SK-N-SH (cell line): ENCODE results near the gene AGXT. TPM values are rescaled to one million over a fixed set of nuclear protein-coding genes. Genes with fewer than 3 reads are reported as not detected.

Experiments
- CTCF ChIA-PET: fragments of 300-600, 350-600 bp; formaldehyde crosslinking; extraction: SDS; loops from one replicate; lab custom pipeline; 2021; lab: Yijun Ruan, JAX
- POLR2A ChIA-PET: fragments of 350-600 bp; sonication (Branson Sonifier 250); formaldehyde crosslinking; extraction: SDS; loops from one replicate; lab custom pipeline; 2020; ENCODE audit warnings: antibody characterized with exemption, inconsistent platforms; lab: Yijun Ruan, JAX
- DNase-seq: peaks from one replicate; pipeline ENCODE4 v3.0.0; 2012
- H2AFZ ChIP-seq: fragments of 200-600 bp; sonication (generic); 2 replicates; pipeline ENCODE4 v1.8.1; 2016; ENCODE audit warnings: antibody characterized with exemption, mild to moderate bottlenecking, low read depth
- H3F3A ChIP-seq: fragments of 200-600 bp; sonication (generic); replicated peaks from 2 replicates; pipeline ENCODE3; 2016; ENCODE audit warnings: antibody characterized with exemption, mild to moderate bottlenecking; ENCODE audit not compliant: insufficient read depth
- H3K27ac ChIP-seq, 2 experiments: fragments of 200-500 bp in 1 of 2; fragments of 200-600 bp in 1 of 2; sonication (Bioruptor generic) in 1 of 2; sonication (generic), shearing (Covaris generic) in 1 of 2; 2 replicates each; pipeline versions ENCODE4 v1.5.1 to v1.6.1; 2014 to 2016; ENCODE audit warnings: low read depth in 2 of 2, inconsistent platforms in 1 of 2, low read length in 1 of 2, mild to moderate bottlenecking in 1 of 2, mixed read lengths in 1 of 2
- H3K27me3 ChIP-seq: fragments of 200-600 bp; sonication (generic), shearing (Covaris generic); 2 replicates; pipeline ENCODE4 v1.6.1; 2016; ENCODE audit warnings: mixed run types; ENCODE audit not compliant: insufficient read depth
- H3K36me3 ChIP-seq, 2 experiments: fragments of 200-500 bp in 1 of 2; fragments of 200-600 bp in 1 of 2; sonication (Bioruptor generic) in 1 of 2; sonication (generic) in 1 of 2; replicated peaks in 1 of 2; 2 replicates each; pipeline versions ENCODE3 to v1.5.1; 2014 to 2016; ENCODE audit warnings: low read length in 1 of 2, mild to moderate bottlenecking in 1 of 2; ENCODE audit not compliant: insufficient read depth in 2 of 2, control insufficient read depth in 1 of 2
- H3K4me1 ChIP-seq, 2 experiments: fragments of 200-500 bp in 1 of 2; fragments of 200-600 bp in 1 of 2; sonication (Bioruptor generic) in 1 of 2; sonication (generic), shearing (Covaris generic) in 1 of 2; 2 replicates each; pipeline versions ENCODE4 v1.5.1 to v1.6.1; 2014 to 2016; ENCODE audit warnings: low read depth in 1 of 2, low read length in 1 of 2, mixed run types in 1 of 2; ENCODE audit not compliant: insufficient read depth in 2 of 2, control insufficient read depth in 1 of 2
- H3K4me2 ChIP-seq: fragments of 200-600 bp; sonication (generic), shearing (Covaris generic); 2 replicates; pipeline ENCODE4 v1.6.1; 2017; ENCODE audit warnings: mixed run types
- H3K4me3 ChIP-seq, 2 experiments: fragments of 200-500 bp in 1 of 2; fragments of 200-600 bp in 1 of 2; sonication (Bioruptor generic) in 1 of 2; sonication (generic), shearing (Covaris generic) in 1 of 2; 2 replicates each; pipeline versions ENCODE4 v1.5.1 to v1.8.1; 2014 to 2016; ENCODE audit warnings: low read depth in 2 of 2, inconsistent platforms in 1 of 2, low read length in 1 of 2, mild to moderate bottlenecking in 1 of 2, mixed read lengths in 1 of 2, moderate library complexity in 1 of 2
- H3K79me2 ChIP-seq: fragments of 200-600 bp; sonication (generic); 2 replicates; pipeline ENCODE4 v1.8.1; 2017; ENCODE audit warnings: mild to moderate bottlenecking; ENCODE audit not compliant: insufficient read depth
- H3K9ac ChIP-seq: fragments of 200-600 bp; sonication (generic); 2 replicates; pipeline ENCODE4 v1.6.1; 2017; ENCODE audit warnings: mixed run types
- H3K9me2 ChIP-seq: fragments of 200-600 bp; sonication (generic); 2 replicates; pipeline ENCODE4 v1.6.1; 2017; ENCODE audit warnings: mixed run types
- H3K9me3 ChIP-seq: fragments of 200-600 bp; sonication (generic); 2 replicates; pipeline ENCODE4 v1.6.1; 2017; ENCODE audit warnings: mixed run types, mild to moderate bottlenecking, moderate library complexity
- H4K20me1 ChIP-seq: fragments of 200-600 bp; sonication (generic); 2 replicates; pipeline ENCODE4 v1.6.1; 2017; ENCODE audit warnings: mild to moderate bottlenecking, mixed run types; ENCODE audit not compliant: insufficient read depth
- CTCF ChIP-seq: fragments of 200-600 bp; sonication (generic); IDR thresholded peaks from 2 replicates; pipeline ENCODE4 v1.6.1; 2017; ENCODE audit warnings: antibody characterized with exemption, mild to moderate bottlenecking, moderate library complexity
- EP300 ChIP-seq, 2 experiments: IDR thresholded peaks; 2 replicates each; pipeline versions ENCODE4 v1.4.0 to v1.6.1; 2012; ENCODE audit warnings: borderline replicate concordance in 1 of 2, low read depth in 1 of 2, low read length in 1 of 2
- IRF3 ChIP-seq: fragments of 150-350 bp; IDR thresholded peaks from 2 replicates; pipeline ENCODE4 v1.6.1; 2016; ENCODE audit warnings: mild to moderate bottlenecking, low read depth, low read length
- JUND ChIP-seq: IDR thresholded peaks from 2 replicates; pipeline ENCODE4 v1.4.0; 2012
- MEF2A ChIP-seq: IDR thresholded peaks from 2 replicates; pipeline ENCODE4 v1.4.0; 2012; ENCODE audit warnings: low read depth, borderline replicate concordance
- MXI1 ChIP-seq: IDR thresholded peaks from 2 replicates; pipeline ENCODE4 v1.6.1; 2012; ENCODE audit warnings: mild to moderate bottlenecking, low read depth, low read length, improper control_type of control experiment
- RAD21 ChIP-seq: IDR thresholded peaks from 2 replicates; pipeline ENCODE4 v1.6.1; 2012; ENCODE audit warnings: mild to moderate bottlenecking, low read length
- RCOR1 ChIP-seq: fragments of 150-350 bp; IDR thresholded peaks from 2 replicates; pipeline ENCODE4 v1.6.1; 2017; ENCODE audit warnings: antibody characterized with exemption, low read length
- RXRA ChIP-seq: IDR thresholded peaks from 2 replicates; pipeline ENCODE4 v1.4.0; 2012; ENCODE audit warnings: low read depth, mild to moderate bottlenecking, borderline replicate concordance
- SMC3 ChIP-seq: IDR thresholded peaks from 2 replicates; pipeline ENCODE4 v1.6.1; 2012; ENCODE audit warnings: low read depth, low read length, improper control_type of control experiment
- USF2 ChIP-seq: fragments of 150-350 bp; IDR thresholded peaks from 2 replicates; pipeline ENCODE4 v1.6.1; 2017; ENCODE audit warnings: antibody characterized with exemption, low read length, low read depth, borderline replicate concordance
- ZBTB33 ChIP-seq: IDR thresholded peaks from 2 replicates; pipeline ENCODE4 v1.4.0; 2012; ENCODE audit warnings: low read depth, borderline replicate concordance
- WGBS: methylation state at CpG from one replicate; pipeline ENCODE4 v1.1.6; 2017; ENCODE audit warnings: low lambda C conversion rate; 5-methylcytosine and 5-hydroxymethylcytosine counted together
- polyA plus RNA-seq, 3 experiments: library from polyadenylated mRNA; depleted of rRNA; stranded (reverse); fragments of >200 nt; gene quantifications; 2 replicates each; pipeline ENCODE4 v1.2.3, GENCODE V29; 2012

AGXT gene
- polyA plus RNA-seq, 1 of the 3 experiments (the other 2 are of a cell fraction) = not detected

- TF ChIP-seq JUND (no peak), IRF3 (no peak), MEF2A (no peak), CTCF (no peak), RCOR1 (no peak), EP300 (IDR thresholded peaks at IDR 0.05; ENCODE audit: borderline replicate concordance in 1 of 2, low read depth in 1 of 2, low read length in 1 of 2) (no peak)
- TF ChIP-seq, all 33 proteins: peak for 0
These were observed 17.9 kb upstream of the AGXT start (continued) for GRCh38 chr2:240850756-240851077.

- POLR2A ChIA-PET = interaction anchor here (0.9 kb wide), 1 partner anchor 250 kb away, joined by 4 read pairs; the partner anchor contains the start of gene MTERF4
- no peaks in the 10 kb centered on the region for H3K4me1 ChIP-seq
- H3K79me2 ChIP-seq = no peaks in the 10 kb centered on the region
- CTCF ChIA-PET = interaction anchor here (0.6 to 6.4 kb wide), 79 partner anchors 11 to 808 kb away, joined by 3 to 71 read pairs (median 4); partner anchors contain the start of genes CROCC2, DUSP28, KIF1A and MAB21L4
- TF ChIP-seq RAD21 (peak; percentile 96), RXRA (no peak), ZBTB33 (no peak), CTCF (peak; percentile 83), MXI1 (peak; percentile 66; the same call in 1 of the 2 replicates), USF2 (no peak), SMC3 (peak; percentile 77)
- TF ChIP-seq, all 33 proteins: peak for 4
- Histone ChIP-seq H3F3A (no peaks in the 10 kb centered on the region), H3K4me3 (no peak overlapping the region; a peak in 1 of 4 replicates), H3K36me3 (no peaks in the 10 kb centered on the region), H2AFZ (no peak overlapping the region), H3K27me3 (no peaks in the 10 kb centered on the region), H4K20me1 (no peaks in the 10 kb centered on the region), H3K4me2 (no peak overlapping the region), H3K27ac (no peak overlapping the region), H3K9me2 (no peaks in the 10 kb centered on the region), H3K9me3 (no peaks in the 10 kb centered on the region), H3K9ac (no peak overlapping the region)
- WGBS = 39% methylated on average over 12 of the region's 33 CpGs
- DNase-seq = peak; percentile 93
These were observed 17.3 kb upstream of the AGXT start for GRCh38 chr2:240851078-240851991.
